Mesenteric fat pad (tissue), 1 donor: ENCODE data around the gene SCN4B. TPM values are rescaled to one million over a fixed set of nuclear protein-coding genes. Genes with fewer than 3 reads are reported as not detected.

Source experiments
- DNase-seq: peaks from one replicate; pipeline ENCODE4 v3.0.0-alpha.2; 2020; ENCODE audit warnings: low spot score
- total RNA-seq: library from RNA; stranded (reverse); fragmentation: NEBNext Ultra II Directional; extraction: Animal tissue kit (Norgen Biotek cat#: 25700); gene quantifications from one replicate; pipeline ENCODE4 v1.2.1, GENCODE V29; 2021
- donor health status: DM: yes; HTN: yes; CAD: no.

Gene SCN4B
- total RNA-seq, 1 donor from 2014 or later: 2.3 TPM

DNA sequence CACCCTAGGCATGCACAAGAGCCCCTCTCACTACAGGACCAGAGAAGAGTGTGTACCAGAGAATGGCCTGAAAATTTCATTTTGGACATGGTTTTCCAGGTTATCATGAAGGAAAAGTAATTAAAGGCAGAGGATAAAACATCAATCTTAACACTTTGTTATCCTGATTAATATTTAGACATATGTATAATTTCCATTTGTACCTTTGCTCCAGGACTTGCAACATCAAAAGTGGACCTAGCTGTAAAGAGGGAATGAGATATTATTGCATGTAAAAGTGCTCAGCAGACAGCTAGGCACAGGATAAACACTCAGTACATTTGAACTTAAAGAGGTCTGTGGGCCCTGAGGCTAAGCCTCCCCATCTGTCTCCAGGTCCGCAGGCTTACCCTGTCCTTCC, 2.0 kb upstream of the SCN4B start:
- no peak for DNase-seq

GRCh38 chr11:118153976-118154375, 1.4 kb upstream of the SCN4B start:
- DNase-seq: no peak

- no peak for DNase-seq
These were observed 893 bp upstream of the SCN4B start for GRCh38 chr11:118153516-118153915.

DNA sequence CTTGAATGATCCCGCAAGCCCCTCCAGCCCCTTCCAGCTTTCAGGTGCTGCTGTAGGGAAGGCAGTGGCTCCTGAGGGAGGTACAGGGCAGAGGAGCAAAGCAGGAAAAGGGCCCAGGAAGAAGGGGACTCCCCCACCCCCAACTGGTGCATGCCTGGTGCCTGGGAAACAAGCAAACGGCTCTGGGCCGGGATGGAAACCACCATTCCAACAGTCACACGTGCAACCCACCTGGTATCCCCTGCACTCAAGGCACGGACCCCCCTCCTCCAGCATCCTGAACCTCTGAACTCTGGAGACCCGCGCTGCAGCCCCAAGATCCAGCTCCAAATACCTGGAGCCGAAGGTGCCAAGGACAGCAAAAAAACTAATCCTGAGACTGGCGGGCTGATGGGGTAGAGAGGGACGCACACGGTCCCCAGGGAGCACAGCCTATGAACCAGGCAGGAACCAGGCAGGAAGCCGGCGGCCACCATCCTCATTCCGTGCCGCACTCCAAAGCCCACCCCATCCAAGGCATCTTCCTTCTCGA, 537 bp downstream of the SCN4B start:
- DNase-seq: no peak

DNA sequence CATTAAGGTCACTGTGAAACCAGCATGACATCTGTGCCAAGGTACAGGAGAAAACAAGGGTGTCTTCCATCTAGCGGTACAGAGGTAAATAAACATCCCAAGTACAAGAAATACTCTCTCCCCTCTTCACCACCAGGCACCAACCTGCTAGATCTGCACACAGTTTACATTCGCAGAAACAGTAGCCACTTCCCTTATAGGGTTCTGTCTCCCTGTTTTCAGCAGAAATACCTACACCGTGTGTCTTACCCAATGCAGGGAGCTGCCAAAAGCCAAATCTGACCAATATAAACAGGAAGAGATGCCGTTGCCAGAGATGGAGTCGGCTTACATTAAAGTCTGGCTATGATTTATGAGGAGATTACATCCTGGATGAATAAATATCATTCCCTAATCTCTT, 1.2 kb downstream of the SCN4B start:
- no peak for DNase-seq

DNA sequence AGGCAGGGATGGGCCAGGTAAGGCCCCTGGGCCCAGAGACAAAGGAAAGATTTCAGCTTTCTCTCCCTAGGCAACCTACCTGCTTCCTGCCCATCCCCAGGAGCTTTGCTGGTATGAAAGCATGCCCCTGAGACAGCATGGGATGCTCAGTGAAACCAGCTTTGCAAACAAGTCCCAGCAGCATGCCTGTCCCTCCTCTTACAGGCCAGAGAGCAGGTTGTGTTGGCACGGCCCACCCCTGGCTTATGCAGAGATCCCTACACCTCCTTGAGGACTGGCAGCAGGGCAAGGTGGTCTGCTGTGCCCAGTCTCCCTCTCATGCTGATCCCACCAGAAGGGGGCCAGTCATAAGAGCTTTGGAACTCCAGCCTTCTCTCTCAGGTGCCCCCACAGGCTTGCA, 3.1 kb downstream of the SCN4B start:
- no peak for DNase-seq

- DNase-seq: no peak
These were observed 3.8 kb downstream of the SCN4B start for GRCh38 chr11:118148856-118149255.

- no peak for DNase-seq
These were observed 4.4 kb downstream of the SCN4B start for GRCh38 chr11:118148240-118148639.

GRCh38 chr11:118147502-118147901, 5.1 kb downstream of the SCN4B start:
- DNase-seq: no peak

GRCh38 chr11:118146554-118146953, 6.1 kb downstream of the SCN4B start:
- no peak for DNase-seq

DNA sequence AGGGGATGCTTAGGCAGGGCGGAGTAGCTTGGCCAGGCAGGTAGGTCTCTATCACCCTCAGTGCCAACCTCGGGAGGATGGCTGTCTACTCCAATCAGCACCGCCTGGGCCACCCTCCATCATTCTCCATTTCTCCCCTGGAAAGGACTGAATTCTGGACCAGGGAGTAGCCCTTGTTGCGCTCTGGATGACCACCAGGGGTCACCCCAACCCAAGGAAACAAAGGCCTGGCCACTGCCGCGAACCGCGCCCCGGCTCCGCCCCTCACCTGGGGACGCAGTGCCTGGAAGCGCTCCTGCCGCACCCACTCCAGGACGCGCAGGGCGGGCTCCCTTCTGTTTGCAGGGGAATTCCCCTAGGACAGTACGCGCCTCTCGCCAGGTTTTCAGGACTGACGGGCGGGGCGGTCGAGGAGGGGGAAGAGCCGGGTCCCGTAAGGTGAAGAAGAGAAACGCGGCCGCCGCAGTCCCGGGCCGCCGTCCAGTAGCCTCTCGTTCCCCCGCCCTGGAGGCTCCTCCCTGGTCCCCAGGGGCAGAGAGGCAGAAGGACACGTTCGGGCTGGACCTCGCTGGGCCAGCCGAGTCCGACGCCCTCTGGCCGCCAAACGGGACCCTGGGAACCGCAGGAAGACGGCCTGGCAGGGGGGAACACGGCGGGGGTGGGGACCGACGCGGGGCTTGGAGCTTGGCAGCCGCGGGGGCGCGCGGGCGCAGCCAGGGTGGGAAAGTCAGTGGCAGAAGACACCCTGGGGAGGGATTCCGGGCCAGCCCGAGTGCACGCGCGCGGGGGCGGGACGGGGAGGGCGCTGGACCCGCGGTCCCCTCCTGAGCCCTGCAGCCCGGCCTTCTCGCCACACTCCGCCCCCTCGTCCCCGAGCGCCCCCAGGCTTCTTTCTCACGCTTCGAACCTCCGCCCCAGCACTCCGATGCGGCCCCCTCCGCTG, 7.1 kb downstream of the SCN4B start:
- peak; percentile 94 for DNase-seq

DNA sequence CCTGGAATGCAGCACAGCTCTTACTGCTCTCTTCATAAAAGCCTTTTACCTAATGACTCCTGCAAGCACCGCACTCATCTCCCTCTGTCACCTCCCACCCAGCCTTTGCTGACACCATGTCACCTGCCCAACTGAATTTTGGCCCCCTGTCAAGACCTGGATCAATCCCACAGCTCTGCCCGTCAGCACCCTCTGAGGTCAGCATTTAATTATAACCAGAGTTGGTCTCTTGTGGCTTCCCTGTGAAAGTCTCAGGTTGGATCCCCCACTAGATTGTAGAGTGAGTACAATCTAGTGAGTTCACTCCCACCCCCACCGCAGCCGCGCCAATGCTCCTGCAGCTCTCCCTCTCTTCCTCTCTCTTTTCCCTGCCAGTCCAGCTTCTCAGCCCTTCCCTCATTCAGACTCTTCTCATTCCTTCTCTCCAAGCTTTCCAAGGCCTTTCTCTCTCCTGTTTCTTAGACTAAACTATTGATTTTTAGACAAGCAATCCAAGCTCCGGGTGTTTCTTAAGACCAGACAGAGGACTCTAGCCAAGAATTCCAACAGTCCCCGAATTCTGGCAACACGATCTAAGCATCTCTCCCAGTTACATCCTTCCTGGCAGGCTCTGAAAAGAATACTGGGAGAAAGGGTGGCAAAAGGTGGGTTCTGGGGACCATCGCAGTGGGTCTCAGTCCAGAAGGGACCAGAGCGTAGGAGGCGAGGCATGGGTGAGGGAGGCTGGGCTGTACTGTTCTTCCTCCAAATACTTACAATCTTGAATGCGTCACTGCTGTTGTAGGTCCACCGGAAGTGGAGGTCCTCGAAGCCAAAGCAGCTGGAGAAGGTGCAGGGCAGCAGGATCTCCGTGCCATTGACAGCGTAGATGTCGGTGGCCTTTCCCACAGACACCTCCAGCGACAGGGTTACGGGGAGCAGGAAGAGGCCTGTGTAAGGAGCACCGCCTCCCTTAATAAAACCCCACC, 8.0 kb downstream of the SCN4B start:
- no peak for DNase-seq

DNA sequence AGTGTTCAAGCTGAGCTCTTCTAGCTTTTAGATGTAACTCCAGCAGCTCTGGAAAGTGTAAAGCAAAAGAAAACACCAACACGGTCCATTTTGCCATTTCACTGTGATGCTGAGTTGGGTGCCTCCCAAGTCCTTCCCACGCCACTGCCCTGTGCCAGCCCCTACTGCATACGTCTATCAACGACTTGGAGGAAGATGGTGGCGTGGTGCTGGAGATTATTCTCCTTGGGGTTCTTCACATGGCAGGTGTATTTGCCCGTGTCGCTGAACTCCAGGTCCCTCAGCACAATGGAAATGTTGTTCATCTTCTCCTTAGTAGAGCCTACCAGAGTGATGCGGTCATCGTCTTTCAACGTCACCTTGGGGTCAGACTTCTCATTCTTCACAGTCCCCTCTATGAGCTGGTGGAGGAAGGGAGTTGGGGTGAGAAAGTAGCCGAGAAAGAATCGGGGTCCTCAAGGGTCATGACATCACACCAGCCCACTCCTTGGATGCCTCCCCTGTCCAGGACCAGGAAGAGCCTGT, 8.9 kb downstream of the SCN4B start:
- DNase-seq: peak; percentile 30

DNA sequence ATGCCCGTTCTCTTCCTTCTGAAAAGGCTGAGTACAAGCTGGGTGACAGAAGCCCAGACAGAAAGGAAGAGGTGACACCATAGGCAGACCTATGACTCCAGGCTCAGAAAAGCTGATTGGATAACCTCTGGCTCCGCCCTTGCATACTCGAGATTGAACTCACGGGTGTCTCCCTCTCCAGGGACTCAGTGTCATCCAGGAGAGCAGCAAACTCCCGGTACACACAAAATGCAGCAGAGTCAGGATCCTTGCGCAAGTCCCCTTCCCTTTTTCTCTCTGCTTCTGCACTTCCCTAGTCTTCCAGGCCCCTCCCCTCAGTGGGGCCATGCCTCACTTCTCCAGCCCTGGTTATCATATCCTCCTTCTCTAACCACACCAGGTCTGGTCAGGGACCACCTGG, 9.8 kb downstream of the SCN4B start:
- DNase-seq: peak; percentile 62

GRCh38 chr11:118142081-118142480, 10.5 kb downstream of the SCN4B start:
- peak; percentile 37 for DNase-seq

DNA sequence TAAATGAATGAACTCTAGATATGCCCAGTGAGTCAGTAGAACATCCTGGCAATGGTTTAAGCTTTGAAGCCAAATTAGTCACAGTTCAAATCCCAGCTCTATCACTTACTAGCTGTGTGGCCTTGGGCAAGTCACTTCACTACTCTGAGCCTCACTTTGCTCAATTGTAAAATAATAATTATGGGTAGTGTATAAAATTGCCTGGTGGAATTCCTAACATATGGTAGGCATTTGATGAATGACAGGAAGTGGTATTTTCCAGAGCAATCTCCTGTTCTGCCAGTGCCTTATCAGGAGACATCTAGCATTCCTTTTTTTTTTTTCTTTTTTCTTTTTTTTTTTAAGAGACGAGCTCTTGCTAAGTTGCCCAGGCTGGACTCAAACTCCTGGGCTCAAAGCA, 13.0 kb downstream of the SCN4B start:
- DNase-seq: no peak

DNA sequence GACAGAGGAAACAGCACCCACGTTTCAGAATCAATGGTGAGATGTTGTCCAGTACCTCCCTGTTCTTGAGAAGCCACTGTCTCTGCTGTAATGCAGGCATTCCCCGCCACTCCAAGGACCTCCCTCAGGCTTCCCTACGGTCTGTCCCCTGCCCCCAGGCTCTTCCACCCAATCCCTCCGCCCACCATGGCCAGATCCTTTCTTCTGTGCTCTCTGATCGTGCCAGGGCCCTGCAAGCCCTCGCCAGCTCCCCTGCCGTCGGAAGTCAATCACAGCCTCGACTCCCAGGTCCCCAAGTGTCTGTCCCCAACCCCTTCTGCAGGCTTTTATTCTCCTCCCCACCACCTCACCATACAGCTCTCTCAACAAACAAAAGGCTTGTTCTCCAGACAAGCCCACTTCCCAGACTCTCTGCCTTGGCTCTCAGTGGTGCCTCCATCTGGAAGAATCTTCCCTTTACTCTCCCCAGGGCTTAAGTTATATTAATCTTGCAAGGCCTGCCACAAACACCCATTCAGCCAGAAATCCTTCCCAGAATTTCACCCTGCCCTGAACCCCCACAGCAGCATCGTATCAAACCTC, 13.7 kb downstream of the SCN4B start:
- peak; percentile 74 for DNase-seq

DNA sequence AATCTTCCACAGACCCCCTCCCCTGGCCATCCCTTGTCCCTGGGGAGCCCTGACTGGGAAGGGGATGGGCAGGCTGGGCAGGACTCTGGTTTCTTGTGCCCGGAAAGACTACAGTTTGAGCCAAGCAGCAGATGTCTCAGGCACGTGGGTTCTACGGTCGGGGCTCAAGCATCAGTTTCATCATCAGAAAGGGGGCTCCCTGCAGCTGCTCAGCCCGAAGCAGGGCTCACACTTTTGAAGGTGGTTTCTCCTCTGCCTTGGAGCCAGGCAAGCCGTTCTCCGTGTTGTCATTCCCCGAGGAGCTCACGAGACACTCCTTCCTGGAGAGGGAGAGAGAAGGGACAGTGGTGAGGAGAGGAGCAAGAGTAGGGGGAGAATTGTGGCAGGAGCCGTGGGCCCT, 15.8 kb downstream of the SCN4B start:
- peak; percentile 86 for DNase-seq

- peak; percentile 55 for DNase-seq
These were observed 16.3 kb downstream of the SCN4B start for GRCh38 chr11:118136341-118136740.

DNA sequence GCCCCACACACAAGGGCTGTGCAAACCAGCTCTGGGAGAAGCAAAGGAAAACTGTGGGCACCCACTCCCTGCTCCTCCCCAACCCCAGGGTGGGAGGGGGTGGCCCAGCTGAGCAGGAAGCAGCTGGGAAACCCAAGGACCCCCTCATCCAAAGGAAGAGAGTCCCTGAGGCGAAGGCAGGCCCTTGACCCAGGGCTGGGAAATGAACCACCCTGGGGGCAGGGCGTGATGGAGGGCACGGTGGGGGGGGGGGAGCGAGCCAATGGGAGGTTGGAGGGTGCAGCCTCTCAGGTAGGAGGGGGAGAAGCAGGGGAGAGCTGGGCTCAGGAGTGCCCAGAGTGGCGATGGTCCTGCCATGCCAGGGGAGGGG, 16.8 kb downstream of the SCN4B start:
- DNase-seq: peak; percentile 85
